Spleen (tissue), 11 donors: ENCODE data around the gene CISTR. TPM values are rescaled to one million over a fixed set of nuclear protein-coding genes. Genes with fewer than 3 reads are reported as not detected.

Source experiments
- DNase-seq: peaks from one replicate; pipeline ENCODE4 v3.0.0-alpha.2; 2020
- H3K27ac ChIP-seq, 8 donors: fragments of 200-600 bp; sonication (generic) in 7 of 8; 1 replicate in 4 of 8; 2 replicates in 4 of 8; pipeline versions ENCODE4 v1.5.0 to v1.8.0; 2016 to 2021; ENCODE audit warnings: inconsistent platforms in 4 of 8, mild to moderate bottlenecking in 4 of 8, moderate library complexity in 1 of 8
- H3K27me3 ChIP-seq, 7 donors: fragments of 200-600 bp; sonication (generic) in 6 of 7; replicated peaks in 1 of 7; 1 replicate in 4 of 7; 2 replicates in 3 of 7; pipeline versions ENCODE4 v1.5.0 to v1.8.0; 2016 to 2021; ENCODE audit warnings: inconsistent platforms in 3 of 7, mild to moderate bottlenecking in 1 of 7
- H3K36me3 ChIP-seq, 6 donors: fragments of 200-600 bp; sonication (generic) in 5 of 6; 1 replicate in 4 of 6; 2 replicates in 2 of 6; pipeline versions ENCODE4 v1.5.0 to v1.8.0; 2016 to 2021; ENCODE audit warnings: inconsistent platforms in 2 of 6
- H3K4me1 ChIP-seq, 6 donors: fragments of 200-600 bp; sonication (generic) in 5 of 6; 1 replicate in 3 of 6; 2 replicates in 3 of 6; pipeline versions ENCODE4 v1.5.0 to v1.8.0; 2016 to 2021; ENCODE audit warnings: inconsistent platforms in 3 of 6
- H3K4me3 ChIP-seq, 8 donors: fragments of 200-600 bp; sonication (generic) in 7 of 8; 1 replicate in 4 of 8; 2 replicates in 4 of 8; pipeline versions ENCODE4 v1.5.0 to v1.8.0; 2016 to 2021; ENCODE audit warnings: inconsistent platforms in 4 of 8, mild to moderate bottlenecking in 4 of 8, moderate library complexity in 2 of 8
- H3K9me3 ChIP-seq, 8 donors: fragments of 200-600 bp; sonication (generic) in 7 of 8; 1 replicate in 4 of 8; 2 replicates in 4 of 8; pipeline versions ENCODE4 v1.5.0 to v1.8.0; 2016 to 2021; ENCODE audit warnings: inconsistent platforms in 4 of 8
- CTCF ChIP-seq, 11 experiments: fragments of 200-600 bp in 7 of 11; fragments of 450-650 bp in 4 of 11; sonication (generic) in 4 of 11; IDR thresholded peaks in 8 of 11; conservative IDR thresholded peaks in 3 of 11; 1 replicate in 7 of 11; 2 replicates in 4 of 11; pipeline versions ENCODE4 v1.4.0 to v1.8.0; 2016 to 2021; ENCODE audit warnings: antibody characterized with exemption in 11 of 11, inconsistent platforms in 4 of 11, mild to moderate bottlenecking in 1 of 11
- POLR2A ChIP-seq, 3 donors: fragments of 450-650 bp; IDR thresholded peaks; one replicate each; pipeline ENCODE4 v1.5.1; 2017; ENCODE audit warnings: antibody characterized with exemption in 3 of 3, mild to moderate bottlenecking in 1 of 3
- POLR2AphosphoS5 ChIP-seq, 3 donors: sonication (generic); formaldehyde crosslinking; IDR thresholded peaks; one replicate each; pipeline ENCODE4 v1.5.1; 2017; ENCODE audit warnings: antibody characterized with exemption in 3 of 3
- WGBS, 5 donors: extraction: QIAGEN DNeasy Blood & Tissue Kit in 3 of 5; methylation state at CpG; one replicate each; pipeline versions ENCODE4 v1.1.5 to v1.1.7; 2013 to 2018; 5-methylcytosine and 5-hydroxymethylcytosine counted together
- intact Hi-C: fragments of 100-400 bp; cut with DNase I; formaldehyde crosslinking; loops from one replicate; pipeline ENCODE4 v1.15.0; 2023; ENCODE audit warnings: low total_unique reads
- polyA plus RNA-seq, 3 donors: library from polyadenylated mRNA; stranded (reverse); fragments of 200-250 nt; gene quantifications; one replicate each; pipeline ENCODE4 v1.2.1, GENCODE V29; 2013
- total RNA-seq, 7 donors: library from RNA; depleted of rRNA in 3 of 7; stranded (reverse); fragments of >200 nt in 3 of 7; fragmentation: NEBNext Ultra II Directional in 4 of 7; extraction: Animal tissue kit (Norgen Biotek cat#: 25700) in 4 of 7; gene quantifications; one replicate each; pipeline versions ENCODE4 v1.1.0 to v1.2.1, GENCODE V29; 2016 to 2021
- donor health status: healthy with polysubstance abuse.
- donor health status: DM: no; HTN: no; CAD: no; lungs with moderate emphysema.
- donor health status: DM: no; HTN: no; CAD: no.
- donor health status: Bipolar disorder and iron deficiency.
- donor health status: healthy.
- donor health status: DM: no; HTN: no; CAD: no.
- donor health status: DM: yes; HTN: yes; CAD: no.

The CISTR gene
- total and polyA plus RNA-seq, 10 donors: 0.20 TPM; not detected in 9

DNA sequence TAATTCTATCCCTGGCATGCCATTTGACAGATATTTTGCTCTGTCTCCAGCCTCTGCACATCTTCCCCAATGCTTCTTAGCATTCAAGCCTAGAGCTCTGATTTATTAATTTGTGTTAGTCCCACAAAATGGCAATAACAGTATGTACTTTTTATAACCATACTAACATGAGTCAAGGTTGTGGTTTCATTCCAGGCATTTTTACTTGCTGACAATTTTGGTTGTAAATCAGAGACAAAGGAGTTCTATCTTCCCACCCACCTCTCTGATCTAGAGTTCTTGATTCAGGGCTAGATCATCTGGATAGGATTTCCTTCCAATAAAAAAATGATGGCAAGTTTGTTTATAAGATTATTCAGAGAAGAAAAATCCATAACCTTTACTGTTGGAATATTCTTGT is 18.5 kb upstream of the CISTR start:
- intact Hi-C loops: no loop called here

GRCh38 chr12:53768976-53769375 is 17.2 kb upstream of the CISTR start:
- 68 to 89% (median 76%) methylated on average over 5 of the region's 5 CpGs for WGBS, 5 donors
- Histone ChIP-seq H3K9me3 (no peaks in the 10 kb centered on the region), H3K4me1 (no peaks in the 10 kb centered on the region), H3K27me3 (peaks cover 0 to 84% (median 13%) of the 10 kb centered on the region in 7 donors), H3K27ac (no peak overlapping the region), H3K4me3 (no peak overlapping the region), H3K36me3 (no peaks in the 10 kb centered on the region)
- intact Hi-C loops: no loop called here
- TF ChIP-seq POLR2AphosphoS5 (IDR thresholded peaks at IDR 0.05) (no peak), CTCF (IDR thresholded peaks at IDR 0.05 in 8 of 11, conservative IDR thresholded peaks at IDR 0.05 in 3 of 11) (no peak), POLR2A (IDR thresholded peaks at IDR 0.05) (no peak)
- no peak for DNase-seq

More for the DNA sequence above, 18.5 kb upstream of the CISTR start:
- no peaks in the 10 kb centered on the region for H3K9me3 ChIP-seq
- TF ChIP-seq POLR2AphosphoS5 (IDR thresholded peaks at IDR 0.05) (no peak), CTCF (IDR thresholded peaks at IDR 0.05 in 8 of 11, conservative IDR thresholded peaks at IDR 0.05 in 3 of 11) (no peak), POLR2A (IDR thresholded peaks at IDR 0.05) (no peak)
- no peaks in the 10 kb centered on the region for H3K36me3 ChIP-seq
- H3K27ac ChIP-seq: no peak overlapping the region
- DNase-seq: no peak
- no peak overlapping the region for H3K4me3 ChIP-seq
- no peaks in the 10 kb centered on the region for H3K4me1 ChIP-seq
- H3K27me3 ChIP-seq: peaks cover 0 to 72% (median 8%) of the 10 kb centered on the region in 7 donors

DNA sequence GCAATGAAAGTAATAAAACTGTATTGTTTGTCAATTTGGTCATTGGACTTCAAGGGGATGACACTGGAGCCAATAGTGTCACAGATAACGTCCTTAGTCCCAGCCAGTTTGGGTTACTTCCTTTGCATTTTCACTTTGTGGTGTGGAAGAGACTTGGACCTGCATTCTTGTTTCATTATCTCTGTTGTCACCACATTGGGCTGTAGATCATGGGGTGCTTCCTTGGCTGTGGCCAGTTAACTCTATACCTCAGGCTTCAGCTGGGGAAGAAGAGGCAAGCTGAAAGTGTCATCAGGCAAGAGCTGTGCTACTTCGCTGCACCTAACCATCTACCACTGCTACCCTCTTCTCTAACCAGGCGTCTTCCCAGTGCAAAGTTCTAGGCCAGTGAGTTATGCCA is 15.1 kb upstream of the CISTR start:
- DNase-seq: no peak
- TF ChIP-seq POLR2A (IDR thresholded peaks at IDR 0.05) (no peak), CTCF (IDR thresholded peaks at IDR 0.05 in 8 of 11, conservative IDR thresholded peaks at IDR 0.05 in 3 of 11) (no peak), POLR2AphosphoS5 (IDR thresholded peaks at IDR 0.05) (no peak)
- no peak overlapping the region for H3K27ac ChIP-seq
- H3K4me3 ChIP-seq: no peak overlapping the region
- no peaks in the 10 kb centered on the region for H3K9me3 ChIP-seq
- no peaks in the 10 kb centered on the region for H3K36me3 ChIP-seq
- peaks cover 0 to 90% (median 25%) of the 10 kb centered on the region in 7 donors for H3K27me3 ChIP-seq
- no peaks in the 10 kb centered on the region for H3K4me1 ChIP-seq
- WGBS, 5 donors: 71 to 76% (median 72%) methylated on average over 3 of the region's 3 CpGs
- intact Hi-C loops: no loop called here

DNA sequence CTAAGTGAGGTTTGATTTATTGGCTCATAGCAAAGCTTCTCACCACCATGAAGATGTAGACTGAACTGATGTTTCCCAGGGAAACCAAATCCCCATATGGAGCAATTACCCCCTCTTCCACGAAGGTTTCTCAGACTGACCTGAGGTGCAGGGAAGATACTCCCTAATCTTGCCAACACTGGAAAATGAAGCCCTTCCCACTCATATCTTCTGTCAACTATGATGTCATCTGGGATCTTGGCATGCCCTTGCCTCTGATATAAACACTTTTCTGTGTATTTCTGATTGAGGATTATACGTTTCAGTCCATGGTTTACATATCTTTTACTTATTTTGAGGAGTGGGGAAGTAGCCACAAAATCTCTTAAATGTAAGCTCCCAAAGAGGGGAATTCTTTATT is 14.1 kb upstream of the CISTR start:
- no peak for TF ChIP-seq CTCF (IDR thresholded peaks at IDR 0.05 in 8 of 11, conservative IDR thresholded peaks at IDR 0.05 in 3 of 11)
- TF ChIP-seq POLR2A (IDR thresholded peaks at IDR 0.05): no peak
- no peak for TF ChIP-seq POLR2AphosphoS5 (IDR thresholded peaks at IDR 0.05)
- peaks cover 0 to 90% (median 27%) of the 10 kb centered on the region in 7 donors for H3K27me3 ChIP-seq
- WGBS, 5 donors: 72 to 79% (median 78%) methylated on average over 2 of the region's 2 CpGs
- no peaks in the 10 kb centered on the region for H3K9me3 ChIP-seq
- H3K36me3 ChIP-seq: no peaks in the 10 kb centered on the region
- H3K27ac ChIP-seq: no peak overlapping the region
- H3K4me1 ChIP-seq: no peaks in the 10 kb centered on the region
- no peak overlapping the region for H3K4me3 ChIP-seq
- DNase-seq: no peak
- intact Hi-C loops: no loop called here
